ENCODE measurements around the gene ESAM.

The ESAM gene

DNA sequence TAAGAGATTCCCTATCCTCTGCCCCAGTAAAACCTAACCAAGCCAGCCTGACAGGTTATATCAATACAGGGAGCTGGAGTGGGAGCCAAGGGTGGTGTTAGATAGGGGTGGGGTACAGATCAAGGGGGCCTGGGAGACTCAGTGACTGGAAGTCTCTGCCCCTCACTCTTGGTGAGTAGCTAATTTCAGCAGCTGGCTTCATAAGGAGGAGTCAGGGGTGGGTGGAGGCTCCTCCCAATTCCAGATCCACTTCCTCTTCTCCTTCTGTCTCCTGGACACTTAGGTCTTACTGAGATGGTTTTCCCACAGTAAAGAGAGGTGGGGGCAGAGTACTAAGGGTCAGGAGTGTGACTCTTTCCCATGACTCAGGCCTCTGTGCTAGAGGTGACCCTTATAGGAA, 8.9 kb downstream of the ESAM start:
- no peak for DNase-seq (ENCODE audit: low read depth)

DNA sequence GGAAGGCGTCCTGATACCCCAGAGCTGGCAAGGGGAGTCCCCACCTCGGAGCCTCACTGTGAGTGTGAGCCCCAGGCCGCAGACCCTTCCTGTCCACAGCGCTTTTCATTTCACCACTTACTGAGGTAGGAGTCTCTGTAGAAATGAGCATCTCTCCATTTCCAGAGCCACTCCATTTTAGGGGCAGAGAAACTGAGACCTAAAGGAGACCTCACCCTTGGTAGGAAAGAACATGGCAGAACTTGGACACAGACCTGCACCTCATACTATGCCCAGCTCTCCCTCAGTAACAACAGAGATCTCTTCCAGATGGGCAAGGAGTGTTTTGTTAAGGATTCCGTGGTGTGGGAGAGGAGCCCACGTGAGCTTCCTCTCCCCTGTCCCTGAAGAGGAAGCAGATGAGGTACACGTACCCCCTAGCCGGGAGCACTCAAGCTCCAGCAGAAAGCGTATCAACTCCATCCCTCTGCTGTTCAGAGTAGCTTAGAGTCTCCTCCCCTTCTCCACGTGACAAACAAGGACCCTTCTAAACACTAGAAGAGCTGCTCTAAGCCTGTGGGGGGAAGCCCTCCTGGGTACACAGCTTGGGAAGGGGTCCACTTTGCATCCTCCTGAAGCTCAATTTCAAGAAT, 9.5 kb downstream of the ESAM start:
- no peak for DNase-seq (ENCODE audit: low read depth)

DNA sequence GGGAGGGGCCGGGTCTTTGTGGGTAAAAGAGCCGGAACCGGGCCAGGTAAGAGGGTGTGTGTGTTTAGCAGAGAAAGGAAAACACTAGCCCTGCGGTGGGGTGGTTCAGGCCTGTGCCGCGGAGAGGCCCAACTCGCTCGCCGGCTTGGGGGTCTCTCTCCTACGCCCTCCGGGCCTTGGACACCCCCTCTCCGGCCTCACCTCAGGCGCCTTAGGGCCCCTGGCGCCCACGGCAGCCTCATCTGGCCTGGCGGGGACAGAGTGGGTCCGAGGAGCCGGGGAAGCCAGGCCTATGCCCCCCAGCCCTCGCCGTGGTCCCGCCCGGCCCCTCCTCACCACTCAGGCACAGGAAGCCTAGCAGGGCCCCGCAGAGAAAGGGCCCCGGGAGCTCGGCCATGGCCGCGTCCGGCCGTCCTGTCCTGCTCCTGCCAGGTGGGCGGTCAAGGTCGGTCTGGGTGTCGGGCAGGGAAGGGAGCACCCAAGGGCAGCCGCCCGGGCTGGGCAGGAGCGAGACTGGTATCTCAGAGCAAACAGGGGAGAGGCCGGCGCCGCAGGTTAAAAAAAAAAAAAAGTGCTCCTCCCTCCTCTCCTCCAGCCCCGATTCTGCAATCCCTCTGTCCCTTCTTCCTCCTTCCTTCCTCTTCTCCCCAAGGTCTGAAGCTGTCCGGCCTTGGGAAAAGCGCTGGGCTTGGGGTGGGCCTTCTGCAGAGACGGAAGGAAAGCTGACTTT, 10.2 kb downstream of the ESAM start, which contains the start of gene VSIG2:
Gene VSIG2 (minus strand): TSS at position 515 of the 730 bp plus-strand sequence. CDS start 118 bp downstream, at position 397.
- no peak for DNase-seq (ENCODE audit: low read depth)

DNA sequence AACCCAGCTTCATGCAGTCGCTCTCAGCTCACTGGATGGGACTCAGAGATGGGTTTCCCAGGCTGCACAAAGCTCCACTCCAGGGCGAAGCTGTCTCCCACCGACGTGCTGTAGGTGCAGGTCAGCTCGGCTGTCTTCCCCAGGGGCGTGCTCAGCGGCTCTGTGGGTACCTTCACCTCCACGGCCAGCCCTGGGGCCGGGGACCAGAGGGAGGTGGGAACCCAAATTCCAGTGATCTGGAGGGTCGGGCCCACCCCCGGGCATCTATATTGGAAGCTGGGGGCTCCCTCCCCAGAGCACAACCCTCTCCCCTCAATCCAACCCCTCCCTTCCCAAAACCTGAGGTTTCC, 10.7 kb downstream of the ESAM start:
- no peak for DNase-seq (ENCODE audit: low read depth)

DNA sequence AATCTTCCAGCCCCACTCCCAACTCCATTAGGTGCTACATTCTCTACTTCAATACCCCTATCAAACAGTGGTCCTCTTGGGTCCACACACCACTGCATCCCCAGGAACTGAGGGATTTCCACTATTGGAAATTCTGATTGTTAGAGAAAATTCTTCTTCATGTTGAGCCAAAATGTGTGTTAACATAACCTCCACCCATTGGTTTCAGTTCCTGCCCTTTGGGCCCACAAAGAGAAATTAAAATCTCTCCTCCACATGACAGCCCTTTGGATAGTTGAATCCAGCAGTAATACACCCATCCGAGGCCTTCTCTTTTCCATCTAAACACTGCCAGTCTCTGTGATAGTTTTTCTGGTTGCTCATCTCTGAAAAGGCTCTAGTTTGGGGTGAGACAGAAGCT, 12.2 kb downstream of the ESAM start:
- no peak for DNase-seq (ENCODE audit: low read depth)

DNA sequence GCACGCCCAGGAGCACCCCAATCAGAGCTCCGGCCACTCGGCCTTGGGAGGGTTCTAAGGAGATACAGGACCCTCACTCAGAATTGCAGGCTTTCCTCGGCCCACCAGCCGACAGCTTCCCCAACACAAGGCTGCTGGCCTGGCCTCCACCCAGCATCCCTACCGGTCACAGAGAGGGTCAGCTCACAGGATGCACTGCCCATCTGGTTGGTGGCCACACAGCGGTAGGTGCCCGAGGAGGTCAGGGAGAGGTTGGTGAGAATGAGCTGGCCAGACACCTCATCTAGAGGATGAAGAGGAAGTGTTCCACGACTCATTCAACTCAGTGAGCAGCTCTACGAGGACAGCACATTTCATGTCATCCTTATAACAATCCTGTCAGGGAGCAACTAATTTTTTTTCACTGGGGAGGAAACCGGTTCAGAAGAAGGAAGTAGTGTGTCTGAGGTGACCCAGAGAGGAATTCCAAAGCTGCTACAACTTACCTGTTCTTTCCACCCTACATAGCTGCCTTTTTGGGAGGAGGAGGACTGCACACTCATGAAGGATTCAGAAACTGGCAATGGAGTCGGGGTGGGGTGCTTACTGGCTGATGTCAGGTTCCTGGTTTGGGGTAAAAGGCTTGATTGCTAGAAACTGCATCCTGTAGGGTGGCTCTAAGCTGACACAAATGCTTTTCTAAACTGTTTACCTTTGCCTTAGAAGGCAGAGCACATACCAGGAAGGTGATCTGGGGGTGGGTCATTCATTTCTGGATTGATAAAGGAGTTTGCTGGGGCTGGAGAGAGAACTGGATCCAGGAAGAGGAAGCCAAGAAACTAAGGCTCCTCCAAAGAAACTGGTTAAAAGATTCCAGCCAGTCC, 13.4 kb downstream of the ESAM start:
- no peak for DNase-seq (ENCODE audit: low read depth)

DNA sequence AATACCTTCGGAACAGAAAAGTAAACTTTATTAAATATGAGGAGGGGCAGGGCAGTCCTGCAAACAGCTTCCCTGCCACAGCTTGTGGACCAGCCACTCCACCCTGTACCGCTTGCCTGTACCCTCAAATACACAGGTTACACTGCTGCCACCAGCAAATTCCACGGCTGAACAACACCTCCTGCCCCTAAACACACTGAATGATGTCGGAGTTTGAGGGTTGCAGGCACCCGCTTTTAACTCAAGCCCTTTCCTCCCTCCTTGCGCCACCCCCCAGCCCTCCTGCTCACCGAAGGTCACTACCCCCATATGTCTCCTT, 14.0 kb downstream of the ESAM start:
- DNase-seq (ENCODE audit: low read depth): no peak

DNA sequence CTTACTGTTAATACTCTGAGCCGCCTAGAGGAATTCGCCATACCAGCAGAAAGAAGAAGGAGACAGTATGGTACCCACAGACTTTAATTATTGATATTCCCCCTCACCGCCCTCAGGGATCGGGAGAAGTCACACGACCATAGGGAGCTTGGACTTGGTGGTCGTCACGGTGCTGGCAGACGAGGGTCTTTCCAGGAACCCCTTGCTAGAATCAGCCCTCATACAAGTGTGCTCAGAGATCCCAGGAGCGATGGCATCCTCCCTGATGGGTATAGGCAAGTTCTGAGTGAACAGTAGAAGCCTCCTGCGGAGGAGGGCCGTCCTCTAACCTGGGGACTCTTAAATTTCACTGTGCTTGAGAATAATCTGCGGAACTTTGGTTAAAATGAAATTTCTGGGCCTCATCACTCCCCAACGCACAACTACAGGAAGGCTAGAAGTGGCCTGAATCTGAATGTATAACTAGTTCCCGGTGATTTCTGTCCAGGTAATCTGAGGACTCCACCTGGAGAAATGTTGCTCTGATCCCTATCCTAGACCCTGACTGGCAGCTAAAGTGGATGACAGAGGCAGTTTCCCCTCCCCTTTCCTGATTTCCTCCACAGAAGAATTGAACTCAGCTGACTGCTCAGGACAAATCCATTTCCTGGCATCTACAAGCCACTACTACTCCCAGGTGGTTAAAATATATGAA, 14.5 kb downstream of the ESAM start:
- no peak for DNase-seq (ENCODE audit: low read depth)

DNA sequence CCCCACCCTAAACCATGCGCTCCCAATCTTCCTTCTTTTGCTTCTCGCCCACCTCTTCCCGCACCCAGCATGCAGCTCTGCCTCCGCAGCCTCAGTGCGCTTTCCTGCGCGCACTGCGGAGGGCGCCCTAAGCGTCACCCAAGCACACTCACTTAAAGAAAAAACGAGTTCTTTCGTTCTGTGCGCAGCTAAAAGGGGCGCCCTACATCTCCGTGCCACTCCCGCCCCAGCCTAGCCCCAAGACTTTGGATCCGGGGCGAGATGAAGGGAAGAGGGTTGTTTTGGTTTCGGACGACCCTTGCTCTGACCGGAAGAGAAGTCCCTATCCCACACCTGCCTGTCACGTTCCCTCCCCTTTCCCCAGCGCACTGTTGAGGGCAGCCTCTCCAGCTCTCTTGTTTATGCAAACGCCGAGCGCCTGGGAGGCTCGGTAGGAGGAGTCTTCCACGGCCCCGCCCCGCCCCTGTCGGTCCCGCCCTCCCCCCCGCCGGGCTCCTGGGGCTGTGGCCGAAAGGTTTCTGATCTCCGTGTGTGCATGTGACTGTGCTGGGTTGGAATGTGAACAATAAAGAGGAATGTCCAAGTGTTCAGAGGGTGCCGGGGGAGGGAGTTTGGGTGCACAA, 15.4 kb downstream of the ESAM start:
- peak; percentile 56 for DNase-seq (ENCODE audit: low read depth)

DNA sequence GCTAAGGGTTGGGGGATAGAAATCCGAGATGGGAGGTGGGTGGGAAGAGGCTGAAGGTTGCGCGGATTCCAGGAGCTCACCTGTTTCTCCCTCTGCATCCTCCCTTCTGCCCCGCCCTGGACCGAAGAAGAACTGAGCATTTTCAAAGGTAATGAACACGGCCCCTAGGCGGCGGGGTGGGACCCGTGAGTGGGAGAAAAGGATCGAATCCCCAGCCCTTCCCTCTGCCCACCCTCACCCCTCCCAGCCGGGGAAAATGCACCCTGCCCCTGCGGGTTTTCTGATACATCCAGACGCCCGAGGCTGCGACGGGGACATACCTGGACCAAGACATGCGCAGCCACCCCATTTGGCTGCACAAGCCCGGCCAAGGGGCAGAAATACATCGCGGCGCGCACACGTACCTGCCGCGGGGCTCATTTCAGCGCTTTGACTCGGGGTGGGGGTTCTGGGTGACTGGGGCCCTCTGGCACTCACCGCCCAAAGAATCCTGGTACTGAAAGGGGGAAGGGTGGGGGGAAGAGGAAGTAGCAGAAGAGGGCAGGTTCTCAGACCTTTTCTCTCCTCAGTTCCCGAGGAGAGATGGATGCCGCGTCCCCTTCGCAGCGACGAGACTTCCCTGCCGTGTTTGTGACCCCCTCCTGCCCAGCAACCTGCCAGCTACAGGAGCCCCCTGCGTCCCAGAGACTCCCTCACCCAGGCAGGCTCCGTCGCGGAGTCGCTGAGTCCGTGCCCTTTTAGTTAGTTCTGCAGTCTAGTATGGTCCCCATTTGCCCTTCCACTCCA, 16.1 kb downstream of the ESAM start:
- DNase-seq (ENCODE audit: low read depth): no peak

DNA sequence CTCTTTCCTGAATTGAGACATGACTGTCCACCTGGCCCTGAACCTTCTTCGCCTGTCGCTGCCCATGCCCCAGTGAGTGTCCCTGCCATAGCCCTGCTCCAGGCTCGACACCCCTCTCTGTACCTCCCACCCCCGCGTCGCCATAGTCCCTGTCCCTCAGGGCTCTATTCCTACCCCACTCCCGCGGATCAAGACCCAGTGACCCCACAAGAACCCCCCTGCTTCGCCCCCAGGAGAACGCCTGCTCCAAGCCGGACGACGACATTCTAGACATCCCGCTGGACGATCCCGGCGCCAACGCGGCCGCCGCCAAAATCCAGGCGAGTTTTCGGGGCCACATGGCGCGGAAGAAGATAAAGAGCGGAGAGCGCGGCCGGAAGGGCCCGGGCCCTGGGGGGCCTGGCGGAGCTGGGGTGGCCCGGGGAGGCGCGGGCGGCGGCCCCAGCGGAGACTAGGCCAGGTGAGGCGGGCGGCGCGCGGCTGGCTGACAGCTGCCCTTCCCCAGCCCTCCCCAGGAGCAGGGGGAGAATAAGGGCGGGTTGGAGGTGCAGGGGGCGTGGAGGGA, 16.7 kb downstream of the ESAM start:
- DNase-seq (ENCODE audit: low read depth): no peak

DNA sequence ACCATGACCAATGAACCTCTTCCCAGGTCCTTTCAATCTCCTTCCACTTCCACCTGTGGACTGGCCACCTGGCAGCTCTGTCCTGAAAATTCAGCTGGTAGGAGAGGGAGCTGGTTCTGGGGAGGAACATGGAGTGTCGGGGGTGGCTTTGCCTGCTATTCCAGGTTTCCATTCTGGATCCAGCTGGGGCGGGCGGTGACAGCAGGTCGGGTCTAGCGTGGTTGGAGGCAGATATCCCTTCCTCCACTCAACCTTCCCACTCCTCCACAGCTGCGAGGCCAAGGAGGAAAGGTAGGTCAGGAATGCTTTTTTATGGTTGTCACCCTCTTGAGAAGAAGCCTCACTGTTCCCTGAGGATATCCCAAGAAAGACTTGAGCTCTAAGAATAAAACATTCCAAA, 19.0 kb downstream of the ESAM start:
- DNase-seq (ENCODE audit: low read depth): no peak

DNA sequence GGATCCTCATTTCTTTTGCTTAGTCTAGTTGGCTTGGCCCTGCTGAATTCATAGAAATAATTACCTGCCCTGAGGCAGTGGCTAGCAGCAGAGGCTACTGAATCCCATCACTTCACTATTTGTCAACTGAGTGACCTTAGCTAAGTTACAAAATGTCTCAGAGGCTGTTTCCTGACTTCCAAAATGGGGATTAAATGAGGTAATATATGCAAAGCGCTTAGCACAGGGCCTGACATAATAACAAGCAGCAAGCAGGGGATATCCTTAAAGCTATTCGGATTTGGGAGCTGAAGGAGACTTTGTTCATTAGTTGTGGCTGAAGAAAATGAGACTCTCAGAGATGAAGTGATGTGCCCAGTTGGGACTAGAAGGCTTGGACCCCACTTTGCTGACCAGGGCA, 19.5 kb downstream of the ESAM start:
- DNase-seq (ENCODE audit: low read depth): no peak

DNA sequence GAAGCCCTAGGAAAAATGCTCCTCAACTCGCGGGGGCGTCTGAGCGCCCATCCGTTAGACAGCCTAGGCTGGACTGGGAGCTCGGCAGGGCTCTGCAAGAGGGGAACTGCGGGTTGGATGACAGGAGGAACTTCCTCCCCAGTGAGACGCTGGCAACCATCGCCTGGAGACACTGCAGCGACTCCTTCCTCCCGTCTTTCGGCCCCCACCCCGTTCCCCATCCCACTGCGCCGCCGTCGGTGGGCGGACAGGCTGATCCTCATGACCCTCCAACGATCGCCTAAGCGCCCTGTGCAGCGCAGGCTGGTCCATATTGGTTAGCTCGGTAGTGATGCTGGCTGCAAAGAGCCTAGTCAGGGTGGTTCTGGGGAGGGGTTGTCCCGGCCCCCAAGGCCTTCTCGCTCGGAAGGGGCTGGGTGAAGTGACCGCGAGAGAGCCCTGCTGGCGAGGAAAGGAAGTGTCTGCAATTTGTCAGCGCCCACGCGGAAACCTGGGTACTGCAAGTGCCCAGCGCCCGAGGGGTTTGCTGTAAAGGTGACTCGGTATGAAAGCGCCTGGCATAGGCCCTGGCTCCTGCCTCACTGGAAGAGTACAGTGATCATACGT, 21.7 kb downstream of the ESAM start:
- no peak for DNase-seq (ENCODE audit: low read depth)

DNA sequence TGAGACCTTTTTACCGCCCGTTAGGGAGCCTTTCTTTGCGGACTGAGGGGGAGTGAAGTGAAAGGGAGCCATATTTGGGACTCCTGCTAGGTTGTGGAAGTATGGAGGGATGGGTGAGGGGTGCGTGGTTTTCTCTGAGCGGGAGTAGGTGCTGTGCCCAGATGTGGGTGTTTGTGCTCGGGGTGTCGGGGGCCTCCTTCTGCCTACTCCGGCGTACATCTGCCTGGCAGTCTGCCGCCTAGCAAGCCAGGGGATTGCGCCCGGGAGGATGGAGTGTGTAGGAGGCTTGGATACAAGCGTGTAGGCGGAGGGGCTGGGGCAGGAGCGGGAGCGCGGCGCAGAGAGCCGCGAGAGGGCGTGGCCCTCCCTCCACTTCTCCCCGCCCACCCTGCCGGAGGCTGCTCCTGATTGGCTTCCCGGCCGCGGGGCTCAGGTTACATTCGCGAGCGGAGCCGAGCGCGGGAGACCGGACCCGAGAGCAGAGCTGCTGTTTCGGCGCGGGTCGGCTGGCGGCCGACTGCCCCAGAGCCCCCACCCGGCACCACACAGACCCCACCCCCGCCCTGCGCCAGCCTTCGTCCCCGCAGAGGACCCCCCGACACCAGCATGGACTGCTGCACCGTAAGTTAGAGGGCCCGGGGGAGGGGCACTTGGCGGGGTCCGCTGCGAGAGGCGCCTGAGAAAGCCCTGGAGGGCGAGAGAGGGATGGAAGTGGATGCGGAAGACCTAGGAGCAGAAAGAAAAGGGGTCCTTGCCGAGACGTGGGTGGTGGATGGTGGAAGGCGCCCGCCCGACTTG, 22.4 kb downstream of the ESAM start, which contains the start of gene NRGN:
Gene NRGN (plus strand): TSS at position 464 of the 798 bp plus-strand sequence. CDS start 143 bp downstream, at position 607.
- DNase-seq (ENCODE audit: low read depth): peak; percentile 61

DNA sequence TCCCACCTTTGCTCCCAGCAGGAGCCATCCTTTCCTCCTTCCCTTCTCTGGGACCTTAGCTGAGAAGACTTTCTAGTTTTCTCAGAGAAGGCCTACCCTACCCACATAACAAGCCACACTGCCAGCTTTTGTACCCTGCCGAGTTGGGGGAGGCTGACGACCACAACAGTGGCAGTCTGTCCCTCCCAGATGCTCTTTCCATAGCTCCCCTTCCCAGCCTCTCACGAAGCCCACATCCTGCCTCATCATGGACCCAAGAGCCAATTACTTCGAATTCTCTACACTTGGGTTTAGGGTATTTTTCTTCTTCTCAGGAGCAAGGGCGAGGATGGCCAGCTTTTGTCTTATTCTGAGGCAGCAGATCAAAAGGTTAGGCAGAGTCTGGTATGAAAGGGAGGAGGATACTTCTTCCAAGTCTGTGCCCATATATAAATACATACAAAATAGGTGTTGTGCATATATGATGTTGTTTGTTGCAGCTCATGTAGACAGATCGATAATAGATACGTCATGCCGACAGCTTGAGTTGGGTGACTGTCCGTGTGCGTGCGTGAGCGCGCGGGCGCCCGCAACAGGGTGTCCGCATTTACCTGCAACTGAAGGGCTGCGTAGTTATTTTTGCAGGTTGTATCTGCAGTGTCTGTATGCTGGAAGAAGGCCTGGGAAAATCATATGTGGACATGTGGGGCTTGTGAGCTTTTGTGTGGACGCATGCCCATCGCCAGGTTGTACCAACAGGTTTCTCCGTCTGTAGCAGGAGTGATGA, 23.2 kb downstream of the ESAM start:
- DNase-seq (ENCODE audit: low read depth): no peak

DNA sequence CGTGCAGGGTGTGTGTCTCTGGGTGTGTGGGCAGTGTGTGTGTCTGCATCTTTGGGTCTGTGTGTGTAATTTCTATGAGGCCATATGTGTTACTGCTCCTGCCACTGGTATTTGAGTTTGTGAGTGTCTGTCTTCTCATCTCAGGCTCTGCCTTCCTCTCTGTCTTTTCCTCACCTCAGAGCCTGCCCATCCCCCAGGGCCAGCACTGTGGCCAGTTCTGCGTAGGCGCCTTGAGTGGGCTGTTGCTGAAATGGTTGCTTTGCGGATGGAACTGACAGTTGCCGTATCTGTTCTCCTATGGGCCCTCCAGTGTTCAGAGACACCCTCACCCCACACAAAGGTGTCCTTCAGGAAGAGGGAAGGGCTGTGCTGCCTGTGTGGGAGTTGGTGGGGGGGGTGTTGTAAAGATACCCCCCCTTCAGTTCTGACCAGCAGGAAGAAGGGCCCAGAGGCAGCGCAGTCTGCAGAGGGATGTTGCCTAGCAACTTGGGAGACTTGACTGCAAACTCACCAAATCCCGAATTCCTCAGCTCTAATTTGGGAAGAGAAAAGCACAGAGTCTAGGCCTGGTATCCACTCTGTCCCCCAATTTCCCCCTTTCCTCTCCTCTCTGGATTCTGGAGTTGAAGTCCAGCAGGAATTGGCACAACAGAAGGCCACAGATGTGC, 24.3 kb downstream of the ESAM start:
- no peak for DNase-seq (ENCODE audit: low read depth)

DNA sequence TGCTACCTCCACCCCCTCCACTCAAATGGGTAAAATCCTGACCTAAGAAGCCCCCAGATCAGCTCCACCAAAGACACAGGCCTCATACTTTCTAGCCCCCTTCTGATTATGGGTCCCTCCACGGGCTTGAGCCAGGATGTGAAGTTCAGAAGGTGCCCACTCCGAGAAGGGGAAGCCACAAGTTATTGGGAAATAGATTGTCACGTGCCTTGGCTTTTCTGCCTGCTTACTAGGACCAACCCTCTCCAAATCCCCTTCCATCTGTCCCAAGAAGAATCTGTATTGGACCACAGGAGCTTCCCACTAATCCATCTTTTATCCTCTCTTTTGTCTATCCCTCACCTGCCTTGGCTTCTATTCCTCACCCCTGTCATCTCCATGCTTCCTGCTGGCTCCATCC, 25.4 kb downstream of the ESAM start:
- no peak for DNase-seq (ENCODE audit: low read depth)
